NCI-H524 treated with DMSO at 0.1 percent for 48 hours (cell line): ENCODE data around the gene F13A1.

Experiments
- DNase-seq: peaks from one replicate; lab custom pipeline; 2025; lab: John Stamatoyannopoulos, UW

F13A1 gene

GRCh38 chr6:6319952-6320811, at the start of gene F13A1:
F13A1 (minus strand) TSS chr6:6320662; CDS start chr6:6318664, 1,998 bp downstream.
- DNase-seq, result no peak

- DNase-seq, result no peak
These were observed 48.2 kb upstream of the F13A1 start for GRCh38 chr6:6368684-6369052.

GRCh38 chr6:6368040-6368683, 47.7 kb upstream of the F13A1 start:
- no peak for DNase-seq

DNA sequence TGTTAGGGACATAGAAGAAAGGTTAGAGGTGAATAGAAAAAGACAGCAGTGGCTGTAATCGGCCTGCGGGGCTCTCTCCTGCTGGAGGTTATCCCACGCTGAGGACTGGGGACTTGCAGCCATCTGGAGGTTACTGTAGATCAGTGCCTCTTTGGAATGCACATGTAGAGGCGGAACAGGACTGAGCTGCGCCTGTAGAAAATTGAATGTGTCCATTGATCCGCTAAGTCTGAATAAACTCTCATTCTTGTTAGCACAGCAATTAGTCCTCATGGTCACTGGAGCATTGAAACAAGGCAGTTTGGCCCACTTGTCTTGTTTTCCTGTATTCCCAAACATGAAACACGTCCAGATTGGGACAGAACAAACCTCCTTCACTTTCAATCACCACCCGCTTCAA, 46.3 kb upstream of the F13A1 start:
- no peak for DNase-seq

- DNase-seq, result no peak
These were observed 44.8 kb upstream of the F13A1 start for GRCh38 chr6:6365242-6365641.

DNA sequence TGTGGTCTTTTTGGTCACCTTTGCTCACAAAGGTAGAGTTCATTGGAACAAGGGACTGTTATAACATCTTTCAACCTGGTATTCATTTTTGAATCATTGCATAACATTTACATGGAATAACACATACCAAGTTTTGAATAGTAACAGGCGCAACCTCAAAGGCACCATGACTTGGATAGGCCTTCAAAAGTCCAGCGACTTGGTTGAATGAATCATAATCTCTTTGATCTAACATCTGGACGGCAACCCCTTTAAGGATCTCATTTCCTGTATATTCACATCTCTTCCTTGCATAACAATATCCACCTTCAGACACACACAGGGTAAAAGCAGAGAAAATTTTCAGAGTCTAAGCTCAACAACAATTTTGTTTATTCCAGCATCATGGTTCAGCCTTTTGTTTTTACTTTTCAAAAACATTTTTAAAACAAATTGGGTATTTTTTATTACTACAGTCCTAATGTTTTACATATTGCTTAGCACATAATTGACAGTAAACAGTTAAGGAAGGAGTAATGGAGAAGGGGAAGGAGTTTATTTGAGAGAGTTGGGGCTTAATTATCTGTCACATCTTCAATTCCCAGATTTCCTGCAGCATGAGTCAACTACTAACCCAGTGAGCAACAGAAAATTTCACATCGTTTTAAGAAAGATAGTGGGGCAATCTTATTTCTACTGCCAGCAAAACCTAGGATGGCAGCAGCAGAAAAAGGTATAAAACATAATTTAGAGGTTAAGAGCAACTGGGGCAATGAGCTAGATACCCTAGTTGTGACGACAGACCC, 41.8 kb upstream of the F13A1 start:
- no peak for DNase-seq

GRCh38 chr6:6357530-6357929, 37.1 kb upstream of the F13A1 start:
- no peak for DNase-seq

DNA sequence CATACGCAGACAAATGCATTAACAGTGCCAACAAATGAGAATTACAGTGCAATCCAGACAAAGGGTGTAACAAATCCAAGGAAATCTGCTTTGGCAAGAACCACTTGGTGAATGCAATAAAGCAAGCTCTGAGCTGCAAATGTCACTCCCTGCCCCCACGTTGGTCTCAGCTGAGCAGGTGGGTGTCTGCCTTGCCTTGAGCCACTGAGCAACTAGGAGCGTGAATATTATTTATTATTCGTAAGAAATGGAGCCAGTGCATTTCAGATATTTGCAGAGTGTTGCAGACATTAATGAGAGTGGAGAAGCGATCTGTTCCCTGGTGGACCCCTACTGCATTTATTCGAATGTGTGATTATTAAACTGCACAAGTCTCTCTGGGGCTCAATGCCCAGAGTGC, 36.6 kb upstream of the F13A1 start:
- no peak for DNase-seq

DNA sequence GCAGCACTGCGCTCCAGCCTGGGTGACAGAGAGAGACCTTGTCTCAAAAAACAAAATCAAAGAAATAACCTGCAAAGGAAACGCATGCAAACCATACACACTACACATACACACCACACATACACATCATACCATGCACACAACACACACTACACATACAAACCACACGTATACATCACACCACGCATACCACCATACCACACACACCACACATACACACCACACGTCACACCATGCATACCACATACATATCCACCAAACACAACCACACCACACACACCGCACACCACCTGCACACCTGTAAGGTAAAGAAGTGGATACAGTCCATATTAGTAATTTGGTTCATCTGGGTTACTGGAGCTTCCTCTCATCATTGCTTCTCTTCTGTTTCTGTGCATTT, 32.3 kb upstream of the F13A1 start:
- DNase-seq, result no peak

- DNase-seq, result no peak
These were observed 31.1 kb upstream of the F13A1 start for GRCh38 chr6:6351511-6352025.

GRCh38 chr6:6350696-6351095, 30.2 kb upstream of the F13A1 start:
- DNase-seq, result no peak

- DNase-seq, result no peak
These were observed 27.8 kb upstream of the F13A1 start for GRCh38 chr6:6348256-6348655.

DNA sequence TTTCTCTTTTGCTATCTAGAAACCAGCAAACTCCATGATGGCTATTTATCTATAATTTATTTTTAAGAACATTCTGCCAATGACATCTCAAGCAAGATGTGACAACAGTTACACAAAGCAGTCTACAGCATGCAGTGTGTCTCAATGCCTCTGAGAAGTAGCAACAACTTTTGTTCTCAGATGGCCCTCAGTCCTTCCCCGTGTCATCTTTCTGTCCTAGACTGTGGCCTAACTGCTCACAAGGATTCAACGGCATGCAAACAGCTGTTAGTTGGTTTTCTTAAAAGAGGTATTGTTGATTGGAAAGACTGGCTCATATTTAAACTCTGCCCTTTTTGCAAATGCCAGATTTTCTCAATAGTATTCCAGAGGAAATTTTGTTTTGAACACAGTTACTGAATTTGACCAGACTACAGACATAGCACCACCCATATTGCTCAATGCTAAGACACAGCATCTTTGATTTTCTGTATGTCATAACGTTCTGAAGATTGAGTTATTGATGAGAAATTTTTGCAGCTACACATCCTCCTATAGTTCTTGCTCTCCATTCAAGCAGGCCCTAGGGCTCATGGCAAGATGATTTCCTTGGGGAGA, 26.1 kb upstream of the F13A1 start:
- DNase-seq, result no peak

DNA sequence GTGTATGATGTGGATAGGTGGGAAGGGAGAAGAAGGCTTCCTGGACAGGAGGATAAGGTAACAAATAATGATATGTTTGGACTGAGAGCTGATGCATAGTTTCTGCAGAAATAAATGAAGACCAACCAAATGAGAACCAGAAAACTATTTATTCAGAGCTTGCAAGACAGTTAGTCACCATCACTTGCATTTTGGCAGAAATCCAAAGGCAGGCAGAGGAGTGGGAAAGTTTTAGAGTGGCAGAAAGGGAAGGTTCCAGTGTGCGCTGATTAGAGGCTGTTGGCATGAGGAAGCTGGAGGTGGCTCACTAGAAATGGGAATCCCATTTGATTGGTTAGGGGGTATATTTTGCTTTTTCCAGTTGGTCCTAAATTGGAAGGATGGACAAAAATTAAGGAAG, 13.0 kb upstream of the F13A1 start:
- DNase-seq, result no peak

- no peak for DNase-seq
These were observed 12.4 kb upstream of the F13A1 start for GRCh38 chr6:6332811-6333244.

GRCh38 chr6:6331946-6332601, 11.6 kb upstream of the F13A1 start:
- DNase-seq, result no peak

- no peak for DNase-seq
These were observed 10.9 kb upstream of the F13A1 start for GRCh38 chr6:6331393-6331792.

- DNase-seq, result no peak
These were observed 9.9 kb upstream of the F13A1 start for GRCh38 chr6:6330407-6330806.

DNA sequence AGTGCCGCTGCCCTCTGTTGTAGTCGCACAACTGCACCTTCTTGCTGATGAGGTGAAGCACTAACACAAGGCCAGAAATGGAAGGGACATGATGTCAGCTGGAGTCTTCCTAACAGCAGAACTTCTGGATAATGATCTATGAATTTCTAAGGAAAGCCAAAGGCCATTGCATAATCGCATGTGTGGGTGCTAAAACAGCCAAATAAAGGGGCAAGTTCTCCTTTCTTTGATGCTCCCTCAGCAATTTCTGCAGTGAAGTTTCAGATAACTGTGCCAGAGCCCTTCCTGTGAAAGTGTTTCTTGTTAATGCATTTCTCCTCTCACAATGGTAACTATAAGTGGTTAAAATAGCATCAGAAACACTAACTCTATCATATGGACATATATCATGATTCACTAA, 8.0 kb upstream of the F13A1 start:
- no peak for DNase-seq

- no peak for DNase-seq
These were observed 2.9 kb upstream of the F13A1 start for GRCh38 chr6:6323352-6323751.

GRCh38 chr6:6320901-6321300, 439 bp upstream of the F13A1 start:
- no peak for DNase-seq
